Epithelial cell of esophagus (primary cell): Measurements from ENCODE around the gene TEX48.

ENCODE experiments used
- DNase-seq: peaks from one replicate; pipeline ENCODE4 v3.0.0; 2010; ENCODE audit warnings: low read depth
- H3K4me3 ChIP-seq: 2 replicates; pipeline ENCODE4 v1.5.1; 2011; ENCODE audit warnings: mild to moderate bottlenecking, low read length, control low read depth
- CTCF ChIP-seq: IDR thresholded peaks from 2 replicates; pipeline ENCODE4 v1.5.1; 2011; ENCODE audit warnings: low read depth, mild to moderate bottlenecking, low read length, control low read depth, inconsistent platforms; ENCODE audit not compliant: insufficient read depth; ENCODE audit errors: missing control alignments

Gene TEX48

GRCh38 chr9:114619191-114619761 lies 62.7 kb downstream of the TEX48 start:
- no peak for TF ChIP-seq CTCF
- DNase-seq, result peak; percentile 72

GRCh38 chr9:114616684-114617520 lies 65.1 kb downstream of the TEX48 start:
- peak; percentile 35 for DNase-seq

More at GRCh38 chr9:114619191-114619761, 62.7 kb downstream of the TEX48 start:
- peak overlapping the region; percentile 1 for H3K4me3 ChIP-seq

More at GRCh38 chr9:114616684-114617520, 65.1 kb downstream of the TEX48 start:
- no peak for TF ChIP-seq CTCF
- no peak overlapping the region for H3K4me3 ChIP-seq
